GM12878 (cell line): ENCODE results near the gene ADNP2. TPM values are rescaled to one million over a fixed set of nuclear protein-coding genes. Genes with fewer than 3 reads are reported as not detected.

Experiments
- ATAC-seq: fragments of 200-7000 bp; cut with Tn5 transposase; 3 replicates; pipeline ENCODE4 v1.9.1; 2020; ENCODE audit warnings: mild to moderate bottlenecking, moderate library complexity
- BruUV-seq: library from RNA; stranded (reverse); fragments of 400-500 nt; replicated peaks from 2 replicates; lab custom pipeline; 2021; lab: Mats Ljungman, UMichigan
- CTCF ChIA-PET: fragments of 300-600 bp; sonication (Branson Sonifier 250); formaldehyde crosslinking; extraction: SDS; loops from one replicate; lab custom pipeline; 2021; ENCODE audit warnings: inconsistent platforms; lab: Yijun Ruan, JAX
- POLR2A ChIA-PET: fragments of 350-600 bp; formaldehyde crosslinking; extraction: SDS; loops from one replicate; lab custom pipeline; 2021; ENCODE audit warnings: inconsistent platforms; lab: Charles Lee
- RAD21 ChIA-PET: fragments of 300-600 bp; sonication (Branson Sonifier 250); formaldehyde crosslinking; loops from one replicate; lab custom pipeline; 2023; ENCODE audit warnings: antibody characterized with exemption; ENCODE audit not compliant: unreplicated experiment; lab: Charles Lee
- SMC1A ChIA-PET: fragments of 300-600 bp; sonication (Branson Sonifier 250); formaldehyde crosslinking; loops from one replicate; lab custom pipeline; 2023; ENCODE audit not compliant: unreplicated experiment, uncharacterized antibody; lab: Charles Lee
- DNase-seq: peaks from one replicate; pipeline ENCODE4 v3.0.0-alpha.2; 2011; ENCODE audit warnings: low read depth, low spot score
- FAIRE-seq: peaks from 3 replicates; lab custom pipeline; 2011; peaks lifted over from hg19 to GRCh38; lab: Jason Lieb, UNC
- H2AFZ ChIP-seq: 2 replicates; pipeline ENCODE4 v1.6.0; 2011; ENCODE audit warnings: low read depth, low read length, control low read depth; ENCODE audit not compliant: control insufficient read depth
- H3K27ac ChIP-seq: 2 replicates; pipeline ENCODE4 v1.5.1; 2011; ENCODE audit warnings: control low read depth; ENCODE audit not compliant: control insufficient read depth, insufficient read depth
- H3K27me3 ChIP-seq, 2 experiments: replicated peaks in 1 of 2; 2 replicates each; pipeline versions ENCODE4 v1.6.0 to v1.6.1; 2011; ENCODE audit warnings: low read length in 1 of 2; ENCODE audit not compliant: control insufficient read depth in 2 of 2, insufficient read depth in 2 of 2
- H3K36me3 ChIP-seq, 2 experiments: 2 replicates each; pipeline ENCODE4 v1.5.1; 2011; ENCODE audit warnings: low read length in 1 of 2; ENCODE audit not compliant: control insufficient read depth in 2 of 2, insufficient read depth in 2 of 2
- H3K4me1 ChIP-seq: 2 replicates; pipeline ENCODE4 v1.6.1; 2011; ENCODE audit warnings: mild to moderate bottlenecking, low read length, moderate library complexity, mixed read lengths; ENCODE audit not compliant: control insufficient read depth, insufficient read depth
- H3K4me2 ChIP-seq: 2 replicates; pipeline ENCODE4 v1.6.0; 2011; ENCODE audit warnings: control low read depth; ENCODE audit not compliant: control insufficient read depth, insufficient read depth
- H3K4me3 ChIP-seq: fragments of 200-600 bp; sonication (generic); 2 replicates; pipeline ENCODE4 v1.5.1; 2016
- H3K79me2 ChIP-seq: 2 replicates; pipeline ENCODE4 v1.6.0; 2011; ENCODE audit warnings: low read length; ENCODE audit not compliant: control insufficient read depth, insufficient read depth
- H3K9ac ChIP-seq: 2 replicates; pipeline ENCODE4 v1.8.0; 2011; ENCODE audit warnings: low read length, control low read depth, mixed read lengths; ENCODE audit not compliant: control insufficient read depth, insufficient read depth
- H3K9me3 ChIP-seq: replicated peaks from 3 replicates; pipeline ENCODE4 v1.5.1; 2011; ENCODE audit warnings: mild to moderate bottlenecking, low read length; ENCODE audit not compliant: control insufficient read depth, insufficient read depth
- H4K20me1 ChIP-seq: 2 replicates; pipeline ENCODE4 v1.6.0; 2011; ENCODE audit not compliant: control insufficient read depth, insufficient read depth
- ATF2 ChIP-seq: IDR thresholded peaks from 2 replicates; pipeline ENCODE4 v1.6.1; 2012; ENCODE audit warnings: low read length, inconsistent platforms
- FOXK2 ChIP-seq: fragments of 450-650 bp; IDR thresholded peaks from 2 replicates; pipeline ENCODE4 v1.6.1; 2017; ENCODE audit warnings: mild to moderate bottlenecking, moderate library complexity
- IRF5 ChIP-seq: fragments of 450-650 bp; IDR thresholded peaks from 2 replicates; pipeline ENCODE4 v1.6.1; 2017; ENCODE audit warnings: borderline replicate concordance
- KAT2A ChIP-seq: conservative IDR thresholded peaks from 2 replicates; pipeline ENCODE4 v1.6.1; 2011; ENCODE audit warnings: low read depth, low read length; ENCODE audit not compliant: control insufficient read depth
- KDM1A ChIP-seq: fragments of 200-600 bp; sonication (generic); IDR thresholded peaks from 2 replicates; pipeline ENCODE4 v1.6.1; 2016; ENCODE audit warnings: borderline replicate concordance
- MEF2A ChIP-seq: IDR thresholded peaks from 2 replicates; pipeline ENCODE4 v1.6.1; 2011; ENCODE audit warnings: low read depth, mild to moderate bottlenecking, low read length, moderate library complexity; ENCODE audit not compliant: insufficient read depth
- MYB ChIP-seq: fragments of 150-350 bp; IDR thresholded peaks from 2 replicates; pipeline ENCODE4 v1.6.1; 2014; ENCODE audit warnings: mild to moderate bottlenecking, low read depth, low read length, borderline replicate concordance
- PAX8 ChIP-seq: fragments of 450-650 bp; IDR thresholded peaks from 2 replicates; pipeline ENCODE4 v1.6.1; 2017; ENCODE audit warnings: mild to moderate bottlenecking, moderate library complexity
- PBX3 ChIP-seq: IDR thresholded peaks from 2 replicates; pipeline ENCODE4 v1.6.1; 2011; ENCODE audit warnings: mild to moderate bottlenecking, low read depth, low read length, moderate library complexity; ENCODE audit not compliant: insufficient replicate concordance
- PKNOX1 ChIP-seq: fragments of 450-650 bp; IDR thresholded peaks from 2 replicates; pipeline ENCODE4 v1.6.1; 2016; ENCODE audit warnings: mild to moderate bottlenecking
- SMAD1 ChIP-seq: fragments of 450-650 bp; IDR thresholded peaks from 2 replicates; pipeline ENCODE4 v1.6.1; 2018; ENCODE audit warnings: mild to moderate bottlenecking, low read depth; ENCODE audit not compliant: partially characterized antibody
- SMC3 ChIP-seq: IDR thresholded peaks from 2 replicates; pipeline ENCODE4 v1.6.1; 2011; ENCODE audit warnings: low read length, improper control_type of control experiment, borderline replicate concordance
- YY1 ChIP-seq: IDR thresholded peaks from 2 replicates; pipeline ENCODE4 v1.6.1; 2011; ENCODE audit warnings: low read depth, mild to moderate bottlenecking, low read length
- WGBS: methylation state at CpG from one replicate; pipeline ENCODE4 v1.1.6; 2016; ENCODE audit warnings: low lambda C conversion rate; ENCODE audit not compliant: insufficient replicate concordance, insufficient coverage; ENCODE audit errors: missing lambda C conversion rate; 5-methylcytosine and 5-hydroxymethylcytosine counted together
- in situ Hi-C: fragments of 300-500 bp; cut with MboI; formaldehyde crosslinking; loops from 9 replicates; pipeline ENCODE4 v1.14.3; 2018; ENCODE audit warnings: mixed read lengths
- intact Hi-C: fragments of 100-400 bp; cut with micrococcal nuclease; formaldehyde crosslinking; loops from one replicate; pipeline ENCODE4 v1.14.2; 2022; ENCODE audit not compliant: unreplicated experiment
- polyA plus RNA-seq, 11 experiments: library from polyadenylated mRNA; depleted of rRNA in 4 of 11; unstranded in 6 of 11; stranded (reverse) in 5 of 11; fragments of >200 nt; fragmentation: Nextera tagmentation in 4 of 11; fragmentation: Illumina TruSeq in 1 of 11; extraction: Ambion mirVana in 4 of 11; extraction: Trizol in 1 of 11; gene quantifications; 1 replicate in 1 of 11; 2 replicates in 10 of 11; pipeline versions ENCODE4 v1.2.1 to v1.2.3, GENCODE V29; 2011 to 2016; ENCODE audit warnings: inconsistent platforms in 2 of 11, missing spikeins in 2 of 11, low read depth in 1 of 11
- total RNA-seq, 4 experiments: library from RNA; depleted of rRNA in 3 of 4; stranded (reverse); fragments of >200 nt in 3 of 4; fragmentation: Illumina TruSeq in 1 of 4; extraction: Trizol in 1 of 4; gene quantifications; 2 replicates each; pipeline versions ENCODE4 v1.2.1 to v1.2.3, GENCODE V29; 2013 to 2021

ADNP2 gene
- total and polyA plus RNA-seq, 10 of the 15 experiments (the other 5 are each of a cell fraction or from before 2014, with no cell fraction given): 3.7 to 25.1 (median 13.0) TPM

GRCh38 chr18:80188643-80189530 lies 79.8 kb downstream of the ADNP2 start:
- DNase-seq: no peak
- no peak overlapping the region for H3K9ac ChIP-seq
- in situ Hi-C loops (no loop called here), intact Hi-C loops (no loop called here)
- no peak overlapping the region for H2AFZ ChIP-seq
- no peaks in the 10 kb centered on the region; the same call in 2 of the 3 replicates for H3K9me3 ChIP-seq
- ChIA-PET CTCF (interaction anchor here (1.0 to 1.6 kb wide), 2 partner anchors 13 to 27 kb away, joined by 3 to 4 read pairs; no protein-coding TSS in a partner anchor), POLR2A (no interaction called here), SMC1A (interaction anchor here (2.3 kb wide), 1 partner anchor 68 kb away, joined by 9 read pairs; no protein-coding TSS in a partner anchor), RAD21 (no interaction called here)
- no peaks in the 10 kb centered on the region for H4K20me1 ChIP-seq
- 34% methylated on average over 20 of the region's 20 CpGs for WGBS
- H3K27me3 ChIP-seq: peaks cover 0 to 2% of the 10 kb centered on the region in 2 experiments; a peak in 1 of 4 replicates
- H3K79me2 ChIP-seq: no peaks in the 10 kb centered on the region
- no peaks in the 10 kb centered on the region for H3K4me1 ChIP-seq
- no peak overlapping the region for H3K4me2 ChIP-seq
- no TSS peak for BruUV-seq
- H3K4me3 ChIP-seq: no peak overlapping the region
- no peaks in the 10 kb centered on the region; a peak in 1 of 4 replicates for H3K36me3 ChIP-seq
- no peak overlapping the region for H3K27ac ChIP-seq
- no peak for ATAC-seq
- FAIRE-seq: no peak
- TF ChIP-seq PAX8 (no peak), PBX3 (no peak), FOXK2 (no peak), PKNOX1 (no peak), SMC3 (no peak), SMAD1 (no peak), IRF5 (no peak), ATF2 (no peak), KDM1A (no peak), MEF2A (no peak), MYB (no peak), YY1 (no peak), KAT2A (no peak)
